ENCODE results near the gene GALNT10. TPM values are rescaled to one million over a fixed set of nuclear protein-coding genes. Genes with fewer than 3 reads are reported as not detected.

Gene GALNT10
- total RNA-seq, 1 donor from 2014 or later, result 96.1 TPM

- Histone ChIP-seq H3K4me2 (ENCODE audit: low read length) (no peak overlapping the region), H3K27ac (ENCODE audit: low read depth, low read length) (no peak overlapping the region), H3K79me2 (ENCODE audit: insufficient read depth, low read length) (no peaks in the 10 kb centered on the region), H3K9ac (ENCODE audit: low read length) (no peak overlapping the region), H3K9me3 (ENCODE audit: insufficient read depth, low read depth, low read length) (no peaks in the 10 kb centered on the region), H3K4me3 (ENCODE audit: insufficient read depth, low read depth, low read length) (no peak overlapping the region), H3K4me1 (ENCODE audit: insufficient read depth, low read length) (peaks cover 10% of the 10 kb centered on the region), H4K20me1 (ENCODE audit: insufficient read depth, low read length) (no peaks in the 10 kb centered on the region), H3K36me3 (ENCODE audit: insufficient read depth, low read length) (peaks cover 12% of the 10 kb centered on the region), H3K27me3 (ENCODE audit: insufficient read depth, low read length) (no peaks in the 10 kb centered on the region), H2AFZ (ENCODE audit: low read depth, low read length) (no peak overlapping the region)
- no peak for TF ChIP-seq CTCF (IDR thresholded peaks at IDR 0.05; ENCODE audit: insufficient read depth, low read depth, low read length)
- TF ChIP-seq EZH2 (IDR thresholded peaks at IDR 0.05; ENCODE audit: insufficient read depth, low read length), result no peak
- FAIRE-seq (no peak), DNase-seq (ENCODE audit: low read depth) (no peak)
- Mint-ChIP-seq H3K4me3 (ENCODE audit: unreplicated experiment) (no peak overlapping the region), H3K9me3 (ENCODE audit: unreplicated experiment) (no peaks in the 10 kb centered on the region), H3K27me3 (ENCODE audit: low read depth, unreplicated experiment) (no peaks in the 10 kb centered on the region), H3K36me3 (ENCODE audit: low read depth, unreplicated experiment) (peaks cover 11% of the 10 kb centered on the region), H3K27ac (ENCODE audit: unreplicated experiment) (peak overlapping the region; percentile 64), H3K4me1 (ENCODE audit: low read depth, unreplicated experiment) (peaks cover 11% of the 10 kb centered on the region)
These were observed 216.3 kb downstream of the GALNT10 start for GRCh38 chr5:154406826-154407225.

- no peaks in the 10 kb centered on the region for H4K20me1 ChIP-seq (ENCODE audit: insufficient read depth, low read length)
- H3K36me3 ChIP-seq (ENCODE audit: insufficient read depth, low read length), result peaks cover 19% of the 10 kb centered on the region
- DNase-seq (ENCODE audit: low read depth) (no peak), FAIRE-seq (no peak)
- H3K4me3 ChIP-seq (ENCODE audit: insufficient read depth, low read depth, low read length), result no peak overlapping the region
- no peak for TF ChIP-seq EZH2 (IDR thresholded peaks at IDR 0.05; ENCODE audit: insufficient read depth, low read length)
- TF ChIP-seq CTCF (IDR thresholded peaks at IDR 0.05; ENCODE audit: insufficient read depth, low read depth, low read length), result no peak
- Mint-ChIP-seq H3K27ac (ENCODE audit: unreplicated experiment) (no peak overlapping the region), H3K4me1 (ENCODE audit: low read depth, unreplicated experiment) (peaks cover 11% of the 10 kb centered on the region), H3K9me3 (ENCODE audit: unreplicated experiment) (no peaks in the 10 kb centered on the region), H3K4me3 (ENCODE audit: unreplicated experiment) (no peak overlapping the region), H3K27me3 (ENCODE audit: low read depth, unreplicated experiment) (no peaks in the 10 kb centered on the region), H3K36me3 (ENCODE audit: low read depth, unreplicated experiment) (peaks cover 23% of the 10 kb centered on the region)
- H3K4me2 ChIP-seq (ENCODE audit: low read length), result no peak overlapping the region
- H2AFZ ChIP-seq (ENCODE audit: low read depth, low read length), result no peak overlapping the region
- H3K79me2 ChIP-seq (ENCODE audit: insufficient read depth, low read length), result no peaks in the 10 kb centered on the region
- H3K4me1 ChIP-seq (ENCODE audit: insufficient read depth, low read length), result peaks cover 10% of the 10 kb centered on the region
- no peak overlapping the region for H3K27ac ChIP-seq (ENCODE audit: low read depth, low read length)
- no peaks in the 10 kb centered on the region for H3K27me3 ChIP-seq (ENCODE audit: insufficient read depth, low read length)
- H3K9me3 ChIP-seq (ENCODE audit: insufficient read depth, low read depth, low read length), result no peaks in the 10 kb centered on the region
- H3K9ac ChIP-seq (ENCODE audit: low read length), result no peak overlapping the region
These were observed 218.3 kb downstream of the GALNT10 start for GRCh38 chr5:154408811-154409210.

- Histone ChIP-seq H3K79me2 (ENCODE audit: insufficient read depth, low read length) (no peaks in the 10 kb centered on the region), H3K27ac (ENCODE audit: low read depth, low read length) (no peak overlapping the region), H4K20me1 (ENCODE audit: insufficient read depth, low read length) (peaks cover 3% of the 10 kb centered on the region), H3K9me3 (ENCODE audit: insufficient read depth, low read depth, low read length) (no peaks in the 10 kb centered on the region), H3K4me2 (ENCODE audit: low read length) (no peak overlapping the region), H3K27me3 (ENCODE audit: insufficient read depth, low read length) (no peaks in the 10 kb centered on the region), H3K36me3 (ENCODE audit: insufficient read depth, low read length) (peaks cover 19% of the 10 kb centered on the region), H3K4me3 (ENCODE audit: insufficient read depth, low read depth, low read length) (no peak overlapping the region), H2AFZ (ENCODE audit: low read depth, low read length) (no peak overlapping the region), H3K4me1 (ENCODE audit: insufficient read depth, low read length) (peaks cover 10% of the 10 kb centered on the region), H3K9ac (ENCODE audit: low read length) (no peak overlapping the region)
- DNase-seq (ENCODE audit: low read depth), result no peak
- TF ChIP-seq EZH2 (IDR thresholded peaks at IDR 0.05; ENCODE audit: insufficient read depth, low read length) (no peak), CTCF (IDR thresholded peaks at IDR 0.05; ENCODE audit: insufficient read depth, low read depth, low read length) (no peak)
- no peak overlapping the region for H3K4me3 Mint-ChIP-seq (ENCODE audit: unreplicated experiment)
- no peak overlapping the region for H3K27ac Mint-ChIP-seq (ENCODE audit: unreplicated experiment)
- no peaks in the 10 kb centered on the region for H3K27me3 Mint-ChIP-seq (ENCODE audit: low read depth, unreplicated experiment)
- peaks cover 9% of the 10 kb centered on the region for H3K4me1 Mint-ChIP-seq (ENCODE audit: low read depth, unreplicated experiment)
- FAIRE-seq, result no peak
- H3K9me3 Mint-ChIP-seq (ENCODE audit: unreplicated experiment), result no peaks in the 10 kb centered on the region
- peaks cover 24% of the 10 kb centered on the region for H3K36me3 Mint-ChIP-seq (ENCODE audit: low read depth, unreplicated experiment)
These were observed 218.8 kb downstream of the GALNT10 start for GRCh38 chr5:154409230-154409840.
